Neural progenitor cell (in vitro differentiated cells): ENCODE measurements around the gene OR52E4.

ENCODE experiments used
- EZH2 ChIP-seq: fragments of 200-600 bp; sonication (generic); IDR thresholded peaks from 2 replicates; pipeline ENCODE4 v1.6.1; 2017; ENCODE audit warnings: antibody characterized with exemption, mild to moderate bottlenecking, moderate library complexity
- TF ChIP-seq, protein P1 (sequence below): fragments of 200-600 bp; sonication (generic); IDR thresholded peaks from 2 replicates; pipeline ENCODE4 v1.5.1; 2017; ENCODE audit warnings: antibody characterized with exemption, mild to moderate bottlenecking

DNA sequence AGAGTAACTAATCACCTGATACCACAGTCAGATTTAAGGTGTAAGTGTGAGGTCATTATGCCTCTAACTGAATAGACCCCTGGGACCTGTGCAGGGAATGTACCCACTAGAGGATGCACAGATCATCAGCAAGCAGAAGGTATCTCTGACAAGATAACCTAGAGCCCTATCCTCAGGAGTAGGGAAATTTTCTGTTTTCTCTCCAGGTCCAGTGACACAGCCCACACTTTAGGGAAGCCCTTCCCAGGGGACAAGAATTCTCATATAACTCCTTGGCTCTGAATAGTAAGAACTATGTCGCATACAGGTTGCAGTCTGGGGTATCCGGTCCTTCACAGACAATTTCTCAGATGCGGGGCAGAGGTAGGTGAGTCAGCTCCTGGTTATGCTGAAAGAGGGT is 12.5 kb downstream of the OR52E4 start, which contains the start of gene OR52E5:
- TF ChIP-seq, protein P1, sequence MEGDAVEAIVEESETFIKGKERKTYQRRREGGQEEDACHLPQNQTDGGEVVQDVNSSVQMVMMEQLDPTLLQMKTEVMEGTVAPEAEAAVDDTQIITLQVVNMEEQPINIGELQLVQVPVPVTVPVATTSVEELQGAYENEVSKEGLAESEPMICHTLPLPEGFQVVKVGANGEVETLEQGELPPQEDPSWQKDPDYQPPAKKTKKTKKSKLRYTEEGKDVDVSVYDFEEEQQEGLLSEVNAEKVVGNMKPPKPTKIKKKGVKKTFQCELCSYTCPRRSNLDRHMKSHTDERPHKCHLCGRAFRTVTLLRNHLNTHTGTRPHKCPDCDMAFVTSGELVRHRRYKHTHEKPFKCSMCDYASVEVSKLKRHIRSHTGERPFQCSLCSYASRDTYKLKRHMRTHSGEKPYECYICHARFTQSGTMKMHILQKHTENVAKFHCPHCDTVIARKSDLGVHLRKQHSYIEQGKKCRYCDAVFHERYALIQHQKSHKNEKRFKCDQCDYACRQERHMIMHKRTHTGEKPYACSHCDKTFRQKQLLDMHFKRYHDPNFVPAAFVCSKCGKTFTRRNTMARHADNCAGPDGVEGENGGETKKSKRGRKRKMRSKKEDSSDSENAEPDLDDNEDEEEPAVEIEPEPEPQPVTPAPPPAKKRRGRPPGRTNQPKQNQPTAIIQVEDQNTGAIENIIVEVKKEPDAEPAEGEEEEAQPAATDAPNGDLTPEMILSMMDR, result no peak
- no peak for TF ChIP-seq EZH2
